Small intestine (tissue), 7 donors: ENCODE measurements around the gene ADH7. TPM values are rescaled to one million over a fixed set of nuclear protein-coding genes. Genes with fewer than 3 reads are reported as not detected.

Experiments used
- DNase-seq, 2 donors: peaks; one replicate each; pipeline versions ENCODE4 v3.0.0 to v3.0.0-alpha.2; 2013
- FAIRE-seq: peaks from 2 replicates; lab custom pipeline; 2012; peaks lifted over from hg19 to GRCh38; lab: Jason Lieb, UNC
- H3K27ac ChIP-seq, 3 donors: one replicate each; pipeline ENCODE4 v1.5.1; 2013; ENCODE audit warnings: low read length in 2 of 3, mild to moderate bottlenecking in 2 of 3, control low read depth in 1 of 3, inconsistent platforms in 1 of 3, low read depth in 1 of 3, moderate library complexity in 1 of 3
- H3K27me3 ChIP-seq, 3 donors: one replicate each; pipeline ENCODE4 v1.6.1; 2013; ENCODE audit warnings: low read length in 3 of 3, inconsistent platforms in 1 of 3; ENCODE audit not compliant: control insufficient read depth in 3 of 3, insufficient read depth in 3 of 3
- H3K36me3 ChIP-seq, 3 donors: one replicate each; pipeline ENCODE4 v1.6.1; 2013; ENCODE audit warnings: low read length in 3 of 3, inconsistent platforms in 1 of 3, low read depth in 1 of 3, mild to moderate bottlenecking in 1 of 3, moderate library complexity in 1 of 3; ENCODE audit not compliant: control insufficient read depth in 3 of 3, insufficient read depth in 2 of 3
- H3K4me1 ChIP-seq, 3 donors: one replicate each; pipeline ENCODE4 v1.6.1; 2013; ENCODE audit warnings: low read length in 2 of 3, inconsistent platforms in 1 of 3, low read depth in 1 of 3, mild to moderate bottlenecking in 1 of 3, moderate library complexity in 1 of 3; ENCODE audit not compliant: control insufficient read depth in 3 of 3, insufficient read depth in 2 of 3
- H3K4me3 ChIP-seq, 3 donors: one replicate each; pipeline ENCODE4 v1.5.1; 2013; ENCODE audit warnings: low read length in 3 of 3, control low read depth in 1 of 3, inconsistent platforms in 1 of 3, low read depth in 1 of 3, mild to moderate bottlenecking in 1 of 3, moderate library complexity in 1 of 3
- H3K9me3 ChIP-seq, 2 donors: one replicate each; pipeline ENCODE4 v1.6.1; 2013; ENCODE audit warnings: low read depth in 1 of 2, low read length in 1 of 2; ENCODE audit not compliant: control insufficient read depth in 2 of 2, insufficient read depth in 1 of 2
- WGBS, 3 donors: extraction: QIAGEN DNeasy Blood & Tissue Kit; methylation state at CpG; one replicate each; pipeline ENCODE4 v1.1.7; 2013; 5-methylcytosine and 5-hydroxymethylcytosine counted together
- polyA plus RNA-seq, 4 donors: library from polyadenylated mRNA; stranded (reverse) in 3 of 4; unstranded in 1 of 4; fragments of 200-250 nt in 3 of 4; fragments of 120-200 nt in 1 of 4; gene quantifications; one replicate each; pipeline versions ENCODE4 v1.2.1 to v1.2.3, GENCODE V29; 2013
- donor health status: healthy with polysubstance abuse.
- donor health status: control.
- donor health status: control.
- donor health status: Bipolar disorder and iron deficiency.
- donor health status: healthy.

Gene ADH7
- polyA plus RNA-seq, 4 donors = 0.03 TPM; not detected in 3

- H3K36me3 ChIP-seq = no peaks in the 10 kb centered on the region
- DNase-seq = no peak
- H3K4me1 ChIP-seq = no peaks in the 10 kb centered on the region
- no peaks in the 10 kb centered on the region for H3K27me3 ChIP-seq
- WGBS, 3 donors = 57 to 68% (median 63%) methylated on average over 4 of the region's 4 CpGs
- FAIRE-seq = no peak
- no peak overlapping the region for H3K4me3 ChIP-seq
- H3K27ac ChIP-seq = no peak overlapping the region
- no peaks in the 10 kb centered on the region for H3K9me3 ChIP-seq
These were observed 26.7 kb upstream of the ADH7 start for GRCh38 chr4:99461623-99462401.

GRCh38 chr4:99459546-99460042 lies 24.5 kb upstream of the ADH7 start:
- no peak overlapping the region for H3K4me3 ChIP-seq
- H3K27ac ChIP-seq = no peak overlapping the region
- FAIRE-seq = no peak
- H3K4me1 ChIP-seq = no peaks in the 10 kb centered on the region
- 85 to 90% (median 90%) methylated on average over 5 of the region's 5 CpGs for WGBS, 3 donors
- no peaks in the 10 kb centered on the region for H3K36me3 ChIP-seq
- no peaks in the 10 kb centered on the region for H3K27me3 ChIP-seq
- DNase-seq = no peak
- H3K9me3 ChIP-seq = no peaks in the 10 kb centered on the region

DNA sequence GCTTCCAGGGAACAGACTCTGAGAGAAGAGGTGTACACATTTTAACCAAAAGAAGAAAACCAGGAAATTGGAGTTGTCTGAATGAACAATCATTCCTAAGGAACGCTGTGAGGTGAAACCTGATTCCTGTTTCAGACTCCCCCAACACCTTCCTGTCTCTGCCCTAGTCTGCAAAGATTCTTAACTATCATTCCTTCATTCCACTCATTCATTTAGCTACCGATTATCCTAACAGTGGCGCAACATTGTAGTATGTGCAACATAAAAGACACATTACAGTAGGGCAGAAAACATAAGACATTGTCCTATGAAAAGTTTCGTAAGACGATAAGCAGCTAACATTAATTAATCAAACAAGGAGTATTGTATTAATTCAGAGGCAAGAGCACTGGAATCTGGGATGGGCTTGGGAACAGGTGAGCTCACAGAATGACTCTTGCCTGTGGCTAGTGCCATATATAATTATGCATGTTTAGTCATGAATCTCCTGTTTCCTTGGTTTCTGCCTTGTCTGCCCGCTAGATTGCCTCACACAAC lies 23.8 kb upstream of the ADH7 start:
- H3K27me3 ChIP-seq = no peaks in the 10 kb centered on the region
- 77 to 87% (median 83%) methylated on average over 6 of the region's 6 CpGs for WGBS, 3 donors
- H3K27ac ChIP-seq = no peak overlapping the region
- H3K9me3 ChIP-seq = no peaks in the 10 kb centered on the region
- DNase-seq = no peak
- no peaks in the 10 kb centered on the region for H3K4me1 ChIP-seq
- no peak for FAIRE-seq
- H3K36me3 ChIP-seq = no peaks in the 10 kb centered on the region
- no peak overlapping the region for H3K4me3 ChIP-seq

GRCh38 chr4:99457676-99458075 lies 22.5 kb upstream of the ADH7 start:
- no peaks in the 10 kb centered on the region for H3K27me3 ChIP-seq
- H3K4me1 ChIP-seq = no peaks in the 10 kb centered on the region
- no peak overlapping the region for H3K27ac ChIP-seq
- FAIRE-seq (no peak), DNase-seq (no peak)
- H3K4me3 ChIP-seq = no peak overlapping the region
- no peaks in the 10 kb centered on the region for H3K36me3 ChIP-seq
- no peaks in the 10 kb centered on the region for H3K9me3 ChIP-seq

- 79 to 86% (median 85%) methylated on average over 4 of the region's 4 CpGs for WGBS, 3 donors
- H3K27ac ChIP-seq = no peak overlapping the region
- no peak overlapping the region for H3K4me3 ChIP-seq
- H3K9me3 ChIP-seq = no peaks in the 10 kb centered on the region
- FAIRE-seq = no peak
- no peaks in the 10 kb centered on the region for H3K27me3 ChIP-seq
- no peaks in the 10 kb centered on the region for H3K36me3 ChIP-seq
- H3K4me1 ChIP-seq = no peaks in the 10 kb centered on the region
- DNase-seq = no peak
These were observed 22.1 kb upstream of the ADH7 start for GRCh38 chr4:99457270-99457669.

DNA sequence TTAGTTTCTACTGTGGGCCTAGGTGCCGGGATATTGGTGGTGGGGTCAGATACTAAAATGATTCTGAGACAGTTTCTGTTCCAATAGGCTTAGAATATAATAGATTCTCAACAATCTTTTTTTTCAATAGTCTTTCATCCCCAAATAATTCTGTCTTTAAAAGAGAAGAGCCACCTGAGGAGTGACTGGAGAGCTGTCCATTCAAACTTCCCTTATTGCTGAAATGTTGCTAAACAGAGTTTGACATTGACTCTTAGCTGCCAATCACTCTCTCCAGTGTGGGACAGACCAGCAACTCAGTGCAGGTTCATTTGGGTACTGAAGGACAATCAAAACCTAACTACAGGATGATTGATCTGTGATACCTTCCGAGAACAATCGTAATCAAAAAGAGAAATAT lies 12.4 kb upstream of the ADH7 start:
- no peak for FAIRE-seq
- Histone ChIP-seq H3K27ac (no peak overlapping the region), H3K36me3 (no peaks in the 10 kb centered on the region), H3K4me3 (no peak overlapping the region), H3K27me3 (no peaks in the 10 kb centered on the region), H3K9me3 (no peaks in the 10 kb centered on the region), H3K4me1 (no peaks in the 10 kb centered on the region)
- no peak for DNase-seq
- WGBS, 3 donors = 84 to 91% (median 89%) methylated on average over 3 of the region's 3 CpGs

DNA sequence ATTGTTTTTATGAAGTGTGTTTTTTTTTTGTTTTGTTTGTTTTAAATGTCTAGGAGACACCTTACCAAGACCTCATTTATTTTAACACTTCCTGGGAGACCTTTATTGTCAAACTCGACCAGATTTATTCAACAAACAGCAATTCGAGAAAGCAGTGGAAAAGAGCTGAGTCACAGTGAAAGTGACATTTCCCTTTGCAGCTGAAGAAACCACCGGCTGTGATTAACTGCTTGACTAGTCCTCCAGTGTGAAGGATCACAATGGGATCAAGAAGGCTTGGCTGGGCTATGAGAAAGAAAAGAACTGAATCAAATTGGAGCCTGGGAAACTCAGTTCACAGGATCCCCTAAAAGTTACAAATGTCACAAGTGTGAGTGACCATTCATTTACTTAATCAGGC lies 11.9 kb upstream of the ADH7 start:
- H3K27me3 ChIP-seq = no peaks in the 10 kb centered on the region
- FAIRE-seq = no peak

GRCh38 chr4:99438405-99438780 lies 3.3 kb upstream of the ADH7 start:
- Histone ChIP-seq H3K27me3 (no peaks in the 10 kb centered on the region), H3K4me1 (no peaks in the 10 kb centered on the region), H3K9me3 (no peaks in the 10 kb centered on the region), H3K4me3 (no peak overlapping the region), H3K36me3 (no peaks in the 10 kb centered on the region), H3K27ac (no peak overlapping the region)
- 86 to 92% (median 88%) methylated on average over 4 of the region's 4 CpGs for WGBS, 3 donors
- DNase-seq = no peak
- no peak for FAIRE-seq

More for the DNA sequence above, 11.9 kb upstream of the ADH7 start:
- no peak overlapping the region for H3K27ac ChIP-seq
- H3K9me3 ChIP-seq = no peaks in the 10 kb centered on the region
- H3K4me1 ChIP-seq = no peaks in the 10 kb centered on the region
- no peaks in the 10 kb centered on the region for H3K36me3 ChIP-seq
- 13 to 20% (median 19%) methylated on average over 3 of the region's 3 CpGs for WGBS, 3 donors
- DNase-seq = no peak
- H3K4me3 ChIP-seq = no peak overlapping the region
